ENCODE measurements around the gene GSN. TPM values are rescaled to one million over a fixed set of nuclear protein-coding genes. Genes with fewer than 3 reads are reported as not detected.

The GSN gene
- total and polyA plus RNA-seq, 2 donors (not counting 1 experiment from before 2014, with no cell fraction given) = 38.4 to 45.4 TPM

GRCh38 chr9:121367306-121368137, 99.6 kb downstream of the GSN start:
- Histone ChIP-seq H2AFZ (ENCODE audit: insufficient read depth, low read depth, low read length, poor library complexity, severe bottlenecking) (no peak overlapping the region), H3K4me2 (replicated peaks; ENCODE audit: low read depth, low read length, poor library complexity, severe bottlenecking) (peak overlapping the region; percentile 90), H3K27me3 (replicated peaks in 1 of 4; ENCODE audit: control extremely low read depth in 1 of 4, control insufficient read depth in 3 of 4, insufficient read depth in 4 of 4, low read length in 3 of 4) (no peaks in the 10 kb centered on the region), H3K36me3 (replicated peaks in 1 of 2; ENCODE audit: control extremely low read depth in 1 of 2, control insufficient read depth in 1 of 2, extremely low read depth in 1 of 2, insufficient read depth in 2 of 2, low read length in 1 of 2) (no peaks in the 10 kb centered on the region), H4K20me1 (ENCODE audit: control insufficient read depth, insufficient read depth, low read length, poor library complexity, severe bottlenecking) (no peaks in the 10 kb centered on the region), H3K79me2 (ENCODE audit: control insufficient read depth, insufficient read depth, low read length) (peaks cover 10% of the 10 kb centered on the region), H3K27ac (ENCODE audit: low read length in 2 of 2) (no peak overlapping the region), H3K9ac (ENCODE audit: low read length) (no peak overlapping the region), H3K4me3 (ENCODE audit: control extremely low read depth in 1 of 5, extremely low read depth in 1 of 5, insufficient read depth in 1 of 5, low read depth in 2 of 5, low read length in 4 of 5) (no peak overlapping the region), H3K9me3 (ENCODE audit: control extremely low read depth in 1 of 3, control insufficient read depth in 2 of 3, insufficient read depth in 1 of 3, low read length in 2 of 3) (peaks cover 0 to 8% (median 0%) of the 10 kb centered on the region in 3 donors), H3K4me1 (ENCODE audit: control insufficient read depth in 2 of 2, insufficient read depth in 2 of 2, low read length in 2 of 2) (peaks cover 19 to 20% of the 10 kb centered on the region in 2 donors)
- ATAC-seq (ENCODE audit: low read depth) = no peak
- peak overlapping the region; percentile 91 for H3K4me3 Mint-ChIP-seq
- intact Hi-C loops (cut with micrococcal nuclease) = loop anchor here (5.0 kb wide), 2 partner anchors 45 to 575 kb away; partner anchors contain the start of gene FBXW2
- POLR2A ChIA-PET = no interaction called here
- CTCF ChIA-PET = interaction anchor here (0.9 to 1.4 kb wide), 3 partner anchors 48 to 52 kb away, joined by 3 to 5 read pairs (median 4); no protein-coding TSS in a partner anchor
- peaks cover 3% of the 10 kb centered on the region for H3K9me3 Mint-ChIP-seq (ENCODE audit: insufficient read depth)
- WGBS (ENCODE audit: insufficient coverage) = 63% methylated on average over 2 of the region's 4 CpGs
- TF ChIP-seq CTCF (IDR thresholded peaks at IDR 0.05) (no peak), EZH2 (IDR thresholded peaks at IDR 0.05; ENCODE audit: borderline replicate concordance, insufficient read depth, low read depth, low read length, poor library complexity, severe bottlenecking) (no peak)
- no peaks in the 10 kb centered on the region for H3K27me3 Mint-ChIP-seq
- no peak for DNase-seq
- H3K4me1 Mint-ChIP-seq = peaks cover 29% of the 10 kb centered on the region
- H3K27ac Mint-ChIP-seq = no peak overlapping the region

- DNase-seq (no peak), ATAC-seq (ENCODE audit: low read depth) (no peak)
- Histone ChIP-seq H3K27ac (ENCODE audit: low read length in 2 of 2) (no peak overlapping the region), H2AFZ (ENCODE audit: insufficient read depth, low read depth, low read length, poor library complexity, severe bottlenecking) (peak overlapping the region; percentile 95), H3K4me2 (replicated peaks; ENCODE audit: low read depth, low read length, poor library complexity, severe bottlenecking) (peak overlapping the region; percentile 90), H3K36me3 (replicated peaks in 1 of 2; ENCODE audit: control extremely low read depth in 1 of 2, control insufficient read depth in 1 of 2, extremely low read depth in 1 of 2, insufficient read depth in 2 of 2, low read length in 1 of 2) (no peaks in the 10 kb centered on the region), H3K4me1 (ENCODE audit: control insufficient read depth in 2 of 2, insufficient read depth in 2 of 2, low read length in 2 of 2) (peaks cover 19 to 20% of the 10 kb centered on the region in 2 donors), H3K27me3 (replicated peaks in 1 of 4; ENCODE audit: control extremely low read depth in 1 of 4, control insufficient read depth in 3 of 4, insufficient read depth in 4 of 4, low read length in 3 of 4) (no peaks in the 10 kb centered on the region), H4K20me1 (ENCODE audit: control insufficient read depth, insufficient read depth, low read length, poor library complexity, severe bottlenecking) (no peaks in the 10 kb centered on the region), H3K79me2 (ENCODE audit: control insufficient read depth, insufficient read depth, low read length) (peaks cover 10% of the 10 kb centered on the region), H3K4me3 (ENCODE audit: control extremely low read depth in 1 of 5, extremely low read depth in 1 of 5, insufficient read depth in 1 of 5, low read depth in 2 of 5, low read length in 4 of 5) (peak overlapping the region in 1 of 5 experiments; percentile 91), H3K9ac (ENCODE audit: low read length) (peak overlapping the region; percentile 75), H3K9me3 (ENCODE audit: control extremely low read depth in 1 of 3, control insufficient read depth in 2 of 3, insufficient read depth in 1 of 3, low read length in 2 of 3) (peaks cover 0 to 8% (median 0%) of the 10 kb centered on the region in 3 donors)
- H3K27me3 Mint-ChIP-seq = no peaks in the 10 kb centered on the region
- H3K27ac Mint-ChIP-seq = no peak overlapping the region
- intact Hi-C loops (cut with micrococcal nuclease) = loop anchor here (5.0 kb wide), 2 partner anchors 46 to 576 kb away; partner anchors contain the start of gene FBXW2
- H3K4me3 Mint-ChIP-seq = peak overlapping the region; percentile 91
- POLR2A ChIA-PET = no interaction called here
- WGBS (ENCODE audit: insufficient coverage) = no CpG with 5 or more reads among the region's 1 CpG
- peaks cover 29% of the 10 kb centered on the region for H3K4me1 Mint-ChIP-seq
- H3K9me3 Mint-ChIP-seq (ENCODE audit: insufficient read depth) = peaks cover 3% of the 10 kb centered on the region
- TF ChIP-seq EZH2 (IDR thresholded peaks at IDR 0.05; ENCODE audit: borderline replicate concordance, insufficient read depth, low read depth, low read length, poor library complexity, severe bottlenecking) = no peak
- no peak for TF ChIP-seq CTCF (IDR thresholded peaks at IDR 0.05)
- CTCF ChIA-PET = interaction anchor here (0.9 kb wide), 1 partner anchor 48 kb away, joined by 3 read pairs; no protein-coding TSS in a partner anchor
Measured at GRCh38 chr9:121368138-121368522, 100.2 kb downstream of the GSN start.
